D341Med (cell line): ENCODE data around the gene GPANK1.

Source experiments
- DNase-seq: peaks from one replicate; pipeline ENCODE4 v3.0.0; 2012; ENCODE audit warnings: low spot score

GPANK1 gene

GRCh38 chr6:31662124-31662723 is 2.6 kb downstream of the GPANK1 start:
- no peak for DNase-seq

GRCh38 chr6:31661262-31662123 is 3.3 kb downstream of the GPANK1 start:
- no peak for DNase-seq

GRCh38 chr6:31660381-31661261 is 4.2 kb downstream of the GPANK1 start, which contains the start of gene C6orf47:
TSS of gene C6orf47 (minus strand) at chr6:31660778. CDS start at chr6:31659947, 831 bp downstream.
- DNase-seq = peak; percentile 91

- no peak for DNase-seq
Measured at GRCh38 chr6:31659649-31660380, 5.0 kb downstream of the GPANK1 start.

- DNase-seq = no peak
Measured at GRCh38 chr6:31658983-31659648, 5.7 kb downstream of the GPANK1 start.

- no peak for DNase-seq
Measured at GRCh38 chr6:31658158-31658688, 6.6 kb downstream of the GPANK1 start.

- DNase-seq = no peak
Measured at GRCh38 chr6:31657406-31658157, 7.2 kb downstream of the GPANK1 start.

GRCh38 chr6:31655349-31656237 is 9.2 kb downstream of the GPANK1 start, which contains the start of gene APOM:
TSS of gene APOM (plus strand) at chr6:31655894. CDS start at chr6:31655967, 73 bp downstream.
- no peak for DNase-seq

- DNase-seq = no peak
Measured at GRCh38 chr6:31654574-31655348, 10.0 kb downstream of the GPANK1 start.

- peak; percentile 88 for DNase-seq
Measured at GRCh38 chr6:31652925-31653724, 11.7 kb downstream of the GPANK1 start.

- peak; percentile 78 for DNase-seq
Measured at GRCh38 chr6:31651602-31652191, 13.1 kb downstream of the GPANK1 start.

- DNase-seq = no peak
Measured at GRCh38 chr6:31645325-31645724, 19.5 kb downstream of the GPANK1 start.

- DNase-seq = no peak
Measured at GRCh38 chr6:31643818-31644454, 20.9 kb downstream of the GPANK1 start.

- no peak for DNase-seq
Measured at GRCh38 chr6:31642798-31643570, 21.8 kb downstream of the GPANK1 start.

- no peak for DNase-seq
Measured at GRCh38 chr6:31641370-31641769, 23.4 kb downstream of the GPANK1 start.

- no peak for DNase-seq
Measured at GRCh38 chr6:31640612-31641011, 24.2 kb downstream of the GPANK1 start.
